ENCODE results near the gene ZNF581.
A peak's percentile ranks its signal among the peaks of the same experiment; 100 is the strongest.

The ZNF581 gene

GRCh38 chr19:55672418-55672817 is 29.0 kb downstream of the ZNF581 start:
- DNase-seq (ENCODE audit: low read depth): no peak
- TF ChIP-seq CTCF (IDR thresholded peaks at IDR 0.05; ENCODE audit: control insufficient read depth, extremely low read depth, insufficient read depth): no peak
- no peak overlapping the region for H3K4me3 ChIP-seq (ENCODE audit: low read depth, low read length)

- no peak for TF ChIP-seq CTCF (IDR thresholded peaks at IDR 0.05; ENCODE audit: control insufficient read depth, extremely low read depth, insufficient read depth)
- no peak for DNase-seq (ENCODE audit: low read depth)
- H3K4me3 ChIP-seq (ENCODE audit: low read depth, low read length): no peak overlapping the region
Observed at GRCh38 chr19:55673465-55673864, 30.0 kb downstream of the ZNF581 start.

- no peak for TF ChIP-seq CTCF (IDR thresholded peaks at IDR 0.05; ENCODE audit: control insufficient read depth, extremely low read depth, insufficient read depth)
- H3K4me3 ChIP-seq (ENCODE audit: low read depth, low read length): peak overlapping the region; percentile 77
- DNase-seq (ENCODE audit: low read depth): no peak
Observed at GRCh38 chr19:55673889-55674288, 30.4 kb downstream of the ZNF581 start.

- TF ChIP-seq CTCF (IDR thresholded peaks at IDR 0.05; ENCODE audit: control insufficient read depth, extremely low read depth, insufficient read depth): no peak
- no peak for DNase-seq (ENCODE audit: low read depth)
- peak overlapping the region; percentile 77 for H3K4me3 ChIP-seq (ENCODE audit: low read depth, low read length)
Observed at GRCh38 chr19:55674459-55674840, 31.0 kb downstream of the ZNF581 start.

GRCh38 chr19:55674841-55675660 is 31.6 kb downstream of the ZNF581 start, which contains the start of gene EPN1:
EPN1 (plus strand) TSS chr19:55675226; CDS start chr19:55678628, 3,402 bp downstream.
- TF ChIP-seq CTCF (IDR thresholded peaks at IDR 0.05; ENCODE audit: control insufficient read depth, extremely low read depth, insufficient read depth): no peak
- H3K4me3 ChIP-seq (ENCODE audit: low read depth, low read length): peak within 1 kb of the TSS; percentile 77
- DNase-seq (ENCODE audit: low read depth): peak; percentile 89

- DNase-seq (ENCODE audit: low read depth): no peak
- no peak for TF ChIP-seq CTCF (IDR thresholded peaks at IDR 0.05; ENCODE audit: control insufficient read depth, extremely low read depth, insufficient read depth)
- peak overlapping the region; percentile 77 for H3K4me3 ChIP-seq (ENCODE audit: low read depth, low read length)
Observed at GRCh38 chr19:55675661-55676354, 32.4 kb downstream of the ZNF581 start.
